GM18508 (cell line): ENCODE measurements around the gene LEP.
"Not testable (repeated sequence)": the region's sequence is repeated elsewhere in the genome, so short reads cannot be mapped to it uniquely, and the experiment has no call there.

Experiments used
- ATAC-seq: cut with Tn5 transposase; IDR thresholded peaks from one replicate; pipeline ENCODE4 v1.9.1; 2021; ENCODE audit warnings: moderate number of reproducible peaks; ENCODE audit not compliant: insufficient read depth, unreplicated experiment

Gene LEP

GRCh38 chr7:128270826-128271272 is 29.8 kb downstream of the LEP start:
- ATAC-seq, result no peak

DNA sequence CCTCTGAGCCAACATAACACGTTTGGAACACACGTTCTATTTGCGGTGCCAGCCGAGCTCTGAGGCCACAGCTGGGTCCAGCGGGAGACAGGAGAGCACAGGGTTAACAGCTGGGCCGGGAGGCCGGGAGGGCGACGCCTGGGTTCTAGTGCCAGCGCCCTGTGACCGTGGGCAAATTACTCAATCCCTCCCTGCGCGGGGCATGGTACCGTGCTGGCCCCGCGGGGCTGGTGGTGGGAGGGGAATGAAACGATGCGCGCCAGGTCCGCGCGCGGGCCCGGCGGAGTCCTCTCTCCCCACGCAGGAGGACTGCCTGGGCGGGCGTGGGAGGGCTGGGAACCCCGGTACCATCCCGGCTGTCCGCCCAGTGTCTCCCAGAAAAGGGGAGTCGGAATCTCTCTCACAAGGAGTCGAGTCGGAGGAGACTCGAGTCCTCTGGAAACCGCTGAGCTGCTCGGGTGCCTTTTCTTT is 30.4 kb downstream of the LEP start:
- no peak for ATAC-seq

GRCh38 chr7:128271942-128272481 is 30.9 kb downstream of the LEP start:
- ATAC-seq, result no peak

DNA sequence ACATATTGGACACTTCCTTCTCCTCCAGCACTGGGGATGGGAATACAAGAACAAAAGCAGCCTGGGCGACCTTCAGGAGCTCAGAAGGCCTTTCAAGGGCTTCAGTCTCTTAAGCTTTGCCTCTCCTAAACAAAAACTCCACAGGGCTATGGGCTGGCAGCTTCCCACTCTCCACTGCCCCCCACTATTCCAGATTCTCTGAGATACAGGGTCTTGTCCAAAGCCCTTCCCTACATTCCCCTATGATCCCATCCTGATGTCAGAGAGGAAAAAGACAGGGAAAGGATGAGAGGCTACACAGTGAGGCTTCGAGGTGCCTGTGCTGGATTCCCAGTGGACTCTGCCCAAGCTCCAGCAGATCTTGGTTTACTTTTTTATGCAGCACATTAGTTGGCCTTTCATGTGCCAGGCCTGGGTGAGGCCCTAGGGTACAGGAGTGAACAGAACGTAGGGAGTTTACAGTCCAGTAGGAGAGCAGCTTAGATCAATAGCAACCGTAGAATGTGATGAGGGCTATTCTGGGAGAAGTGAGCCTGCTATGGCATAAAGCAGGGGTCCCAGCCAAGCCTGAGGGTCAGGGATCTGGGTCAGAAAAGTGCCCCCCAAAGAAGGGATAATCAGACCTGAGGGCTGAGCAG is 33.3 kb downstream of the LEP start:
- ATAC-seq, result no peak

GRCh38 chr7:128274884-128275603 is 34.0 kb downstream of the LEP start:
- ATAC-seq, result no peak

GRCh38 chr7:128275681-128276080 is 34.6 kb downstream of the LEP start:
- no peak for ATAC-seq

DNA sequence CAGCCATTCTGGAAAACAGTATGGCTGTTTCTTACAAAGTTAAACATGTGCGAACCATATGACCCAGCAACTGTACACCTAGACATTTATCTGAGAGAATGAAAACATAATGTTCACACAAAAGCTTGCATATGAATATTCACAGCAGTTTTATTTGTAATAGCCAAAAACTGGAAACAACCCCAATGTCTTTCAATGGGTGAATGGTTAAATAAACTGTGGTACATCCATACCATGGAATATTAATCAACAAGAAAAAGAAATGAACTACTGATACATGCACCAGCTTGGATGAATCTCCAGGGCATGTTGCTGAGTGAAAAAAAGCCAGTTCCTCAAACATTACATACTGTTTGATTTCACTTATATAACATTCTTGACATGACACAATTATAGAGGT is 37.3 kb downstream of the LEP start:
- ATAC-seq, result no peak

DNA sequence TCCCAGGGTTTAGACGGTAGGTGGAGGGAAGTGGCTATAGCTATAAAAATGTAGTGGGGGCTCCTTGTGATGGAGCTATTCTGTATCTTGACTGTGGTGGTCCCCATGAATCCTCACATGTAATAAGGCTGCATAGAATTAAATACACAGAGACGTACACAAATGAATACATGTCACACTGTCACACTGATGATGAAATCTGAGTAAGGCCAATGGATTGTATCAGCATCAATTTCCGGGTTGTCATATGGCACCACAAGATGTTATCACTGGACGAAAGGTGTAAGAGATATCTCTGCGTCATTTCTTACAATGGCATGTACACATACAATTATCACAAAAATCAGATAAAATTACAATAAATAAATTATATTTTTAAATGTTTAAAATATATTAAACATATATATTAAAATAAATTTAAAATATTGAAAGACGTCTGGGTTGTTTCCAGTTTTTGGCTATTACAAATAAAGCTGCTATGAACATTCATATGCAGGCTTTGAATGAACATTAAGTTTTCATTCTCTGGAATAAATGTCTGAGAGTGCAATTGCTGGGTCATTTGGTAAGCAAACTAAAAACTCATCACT is 38.1 kb downstream of the LEP start:
- no peak for ATAC-seq

- not testable (repeated sequence) for ATAC-seq
Observed at GRCh38 chr7:128280451-128280850, 39.4 kb downstream of the LEP start.

GRCh38 chr7:128281605-128282380 is 40.7 kb downstream of the LEP start:
- ATAC-seq, result no peak

- ATAC-seq, result no peak
Observed at GRCh38 chr7:128284102-128284501, 43.0 kb downstream of the LEP start.

DNA sequence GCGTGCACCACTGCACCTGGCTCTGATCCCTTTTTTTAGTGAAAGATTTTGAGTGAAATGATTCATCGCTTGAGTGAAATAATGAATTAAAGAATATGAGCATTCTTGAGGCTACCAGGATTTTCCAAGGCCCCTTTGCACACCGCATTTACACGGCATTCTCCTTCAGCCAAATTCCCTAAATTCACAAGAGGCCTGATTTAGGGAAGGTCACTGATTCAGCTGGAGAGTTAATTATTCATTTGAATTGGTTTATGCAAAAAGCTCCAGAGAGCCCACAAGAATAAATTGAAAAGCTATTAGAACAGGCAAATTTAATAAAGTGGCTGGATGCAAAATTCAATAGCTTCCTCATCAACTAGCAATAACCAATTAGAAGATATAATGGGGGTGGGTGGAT is 46.5 kb downstream of the LEP start:
- ATAC-seq, result no peak

- ATAC-seq, result not testable (repeated sequence)
Observed at GRCh38 chr7:128298004-128298403, 56.9 kb downstream of the LEP start.

- ATAC-seq, result no peak
Observed at GRCh38 chr7:128299109-128299607, 58.1 kb downstream of the LEP start.

DNA sequence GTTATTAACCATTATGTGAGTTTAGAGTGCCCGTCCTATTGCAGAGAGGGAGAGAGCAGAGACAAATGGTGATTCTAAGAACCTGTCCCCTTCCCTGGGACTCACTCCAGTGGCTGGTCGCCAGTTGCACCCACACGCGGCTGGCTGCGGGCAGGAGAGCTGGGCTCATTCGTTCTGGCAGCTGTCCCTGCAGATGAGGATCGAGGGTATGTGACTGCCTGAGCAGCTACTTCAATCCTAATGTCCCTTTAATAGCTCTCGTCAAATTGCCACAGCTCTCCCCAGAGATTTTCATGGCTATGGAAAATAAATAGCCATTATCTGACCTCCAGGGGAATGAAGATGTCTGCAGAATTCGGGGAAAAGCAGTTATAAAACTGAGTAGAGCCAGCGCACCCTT is 61.1 kb downstream of the LEP start:
- no peak for ATAC-seq

- ATAC-seq, result no peak
Observed at GRCh38 chr7:128303133-128303532, 62.1 kb downstream of the LEP start.

DNA sequence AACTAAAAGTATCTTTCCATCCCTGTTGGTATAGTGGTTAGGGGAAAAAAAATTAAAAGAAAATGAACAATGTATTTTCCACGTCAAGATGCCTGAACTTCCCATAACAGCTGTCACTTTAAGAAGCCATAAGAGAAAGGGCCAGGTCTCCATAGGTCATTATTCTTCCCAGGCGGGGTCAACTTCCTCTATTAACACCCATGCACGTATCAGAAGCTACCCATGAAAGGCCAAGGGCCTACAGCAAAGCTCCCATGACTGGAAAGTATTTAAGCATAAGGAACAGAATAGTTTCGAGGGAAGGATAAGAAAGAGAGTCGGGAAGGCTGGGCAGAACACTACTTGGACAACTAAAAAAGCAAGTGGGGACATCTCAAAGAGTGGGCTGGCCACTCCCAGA is 62.6 kb downstream of the LEP start:
- ATAC-seq, result no peak

- no peak for ATAC-seq
Observed at GRCh38 chr7:128304212-128304611, 63.1 kb downstream of the LEP start.

- ATAC-seq, result no peak
Observed at GRCh38 chr7:128307061-128307460, 66.0 kb downstream of the LEP start.
